ENCODE results near the gene SLC27A5. TPM values are rescaled to one million over a fixed set of nuclear protein-coding genes. Genes with fewer than 3 reads are reported as not detected.
"Not testable (repeated sequence)": the region's sequence is repeated elsewhere in the genome, so short reads cannot be mapped to it uniquely, and the experiment has no call there.

SLC27A5 gene
- total and polyA plus RNA-seq, 3 donors from 2014 or later = 29.1 to 63.6 (median 37.8) TPM

DNA sequence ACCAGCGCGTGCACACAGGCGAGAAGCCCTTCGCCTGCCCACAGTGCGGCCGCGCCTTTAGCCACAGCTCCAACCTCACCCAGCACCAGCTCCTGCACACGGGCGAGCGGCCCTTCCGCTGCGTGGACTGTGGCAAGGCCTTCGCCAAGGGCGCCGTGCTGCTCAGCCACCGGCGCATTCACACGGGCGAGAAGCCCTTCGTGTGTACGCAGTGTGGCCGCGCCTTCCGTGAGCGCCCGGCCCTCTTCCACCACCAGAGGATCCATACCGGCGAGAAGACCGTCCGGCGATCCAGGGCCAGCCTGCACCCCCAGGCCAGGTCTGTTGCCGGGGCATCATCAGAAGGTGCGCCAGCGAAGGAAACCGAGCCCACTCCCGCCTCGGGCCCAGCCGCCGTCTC lies 40.1 kb downstream of the SLC27A5 start:
- 88 to 96% methylated on average over 27 to 35 of the region's 39 CpGs for WGBS, 2 donors
- intact Hi-C loops (cut with DNase I; ENCODE audit: low total_unique reads) = no loop called here
- no peak overlapping the region for H3K4me3 ChIP-seq
- H3K27ac ChIP-seq = no peak overlapping the region
- TF ChIP-seq, protein P1, sequence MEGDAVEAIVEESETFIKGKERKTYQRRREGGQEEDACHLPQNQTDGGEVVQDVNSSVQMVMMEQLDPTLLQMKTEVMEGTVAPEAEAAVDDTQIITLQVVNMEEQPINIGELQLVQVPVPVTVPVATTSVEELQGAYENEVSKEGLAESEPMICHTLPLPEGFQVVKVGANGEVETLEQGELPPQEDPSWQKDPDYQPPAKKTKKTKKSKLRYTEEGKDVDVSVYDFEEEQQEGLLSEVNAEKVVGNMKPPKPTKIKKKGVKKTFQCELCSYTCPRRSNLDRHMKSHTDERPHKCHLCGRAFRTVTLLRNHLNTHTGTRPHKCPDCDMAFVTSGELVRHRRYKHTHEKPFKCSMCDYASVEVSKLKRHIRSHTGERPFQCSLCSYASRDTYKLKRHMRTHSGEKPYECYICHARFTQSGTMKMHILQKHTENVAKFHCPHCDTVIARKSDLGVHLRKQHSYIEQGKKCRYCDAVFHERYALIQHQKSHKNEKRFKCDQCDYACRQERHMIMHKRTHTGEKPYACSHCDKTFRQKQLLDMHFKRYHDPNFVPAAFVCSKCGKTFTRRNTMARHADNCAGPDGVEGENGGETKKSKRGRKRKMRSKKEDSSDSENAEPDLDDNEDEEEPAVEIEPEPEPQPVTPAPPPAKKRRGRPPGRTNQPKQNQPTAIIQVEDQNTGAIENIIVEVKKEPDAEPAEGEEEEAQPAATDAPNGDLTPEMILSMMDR (IDR thresholded peaks at IDR 0.05) = no peak
- TF ChIP-seq POLR2A (IDR thresholded peaks at IDR 0.05) = no peak
- DNase-seq = no peak
- H3K9me3 ChIP-seq = no peaks in the 10 kb centered on the region
- H3K4me1 ChIP-seq = peaks cover 15% of the 10 kb centered on the region
- no peaks in the 10 kb centered on the region for H3K27me3 ChIP-seq
- no peaks in the 10 kb centered on the region for H3K36me3 ChIP-seq (ENCODE audit: low read depth, missing control alignments)

DNA sequence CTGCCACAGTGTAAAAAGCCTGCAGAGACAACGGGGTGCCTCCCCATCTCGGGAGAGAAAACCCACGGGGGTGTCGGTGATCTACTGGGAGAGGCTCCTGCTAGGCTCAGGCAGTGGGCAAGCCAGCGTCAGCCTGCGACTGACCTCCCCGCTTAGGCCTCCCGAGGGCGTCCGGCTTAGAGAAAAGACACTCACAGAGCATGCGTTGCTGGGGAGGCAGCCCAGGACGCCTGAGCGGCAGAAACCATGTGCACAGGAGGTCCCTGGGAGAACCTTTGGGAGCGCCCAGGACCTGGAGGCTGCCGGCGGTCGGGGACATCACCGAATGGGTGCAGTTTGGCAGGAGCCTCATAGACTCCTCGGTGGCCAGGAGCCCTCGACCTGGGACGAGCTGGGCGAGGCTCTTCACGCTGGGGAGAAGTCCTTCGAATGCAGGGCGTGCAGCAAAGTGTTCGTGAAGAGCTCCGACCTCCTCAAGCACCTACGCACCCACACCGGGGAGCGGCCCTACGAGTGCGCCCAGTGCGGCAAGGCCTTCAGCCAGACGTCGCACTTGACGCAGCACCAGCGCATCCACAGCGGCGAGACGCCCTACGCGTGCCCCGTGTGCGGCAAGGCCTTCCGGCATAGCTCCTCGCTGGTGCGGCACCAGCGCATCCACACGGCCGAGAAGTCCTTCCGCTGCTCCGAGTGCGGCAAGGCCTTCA lies 40.8 kb downstream of the SLC27A5 start:
- H3K36me3 ChIP-seq (ENCODE audit: low read depth, missing control alignments); H3K4me3 ChIP-seq; intact Hi-C loops (cut with DNase I; ENCODE audit: low total_unique reads); H3K9me3 ChIP-seq; H3K27ac ChIP-seq; DNase-seq; H3K27me3 ChIP-seq: not testable (repeated sequence)
- 60 to 90% methylated on average over 7 to 27 of the region's 53 CpGs for WGBS, 2 donors
- H3K4me1 ChIP-seq = peaks cover 16% of the 10 kb centered on the region

DNA sequence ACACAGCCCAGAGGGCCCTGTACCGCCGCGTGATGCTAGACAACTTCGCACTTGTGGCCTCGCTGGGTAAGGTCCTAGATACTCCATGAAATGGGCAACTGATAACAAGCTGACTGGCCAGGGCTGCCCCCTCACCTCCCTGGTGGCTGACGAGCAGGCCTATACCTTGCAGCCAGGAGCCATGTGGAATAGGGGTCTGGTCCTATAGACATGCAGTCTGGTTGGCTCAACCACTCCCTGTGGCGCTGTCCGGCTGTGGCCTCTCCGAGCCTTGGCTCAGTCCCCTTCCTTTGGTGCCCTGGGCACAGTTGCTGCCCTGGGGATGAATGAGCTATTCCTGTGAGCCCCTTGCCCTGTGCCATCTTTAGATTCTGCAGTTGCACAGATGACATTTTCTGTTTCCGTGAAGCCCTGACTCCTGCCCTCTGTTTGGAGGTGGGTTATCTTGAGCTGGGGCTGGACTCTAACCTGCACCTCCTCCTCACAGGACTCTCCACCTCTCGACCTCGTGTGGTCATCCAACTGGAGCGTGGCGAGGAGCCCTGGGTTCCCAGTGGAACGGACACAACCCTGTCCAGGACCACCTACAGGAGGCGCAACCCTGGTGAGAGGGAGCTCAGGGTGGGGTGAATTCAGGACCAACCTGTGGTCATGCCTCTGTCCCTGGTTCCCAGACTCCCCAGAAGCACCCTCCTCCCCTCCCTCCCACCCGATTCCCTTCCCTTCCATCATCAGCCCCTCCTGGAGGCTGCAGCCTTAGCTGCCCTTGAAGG lies 42.4 kb downstream of the SLC27A5 start:
- no peak for DNase-seq
- H3K4me3 ChIP-seq = no peak overlapping the region
- H3K27ac ChIP-seq = no peak overlapping the region
- intact Hi-C loops (cut with DNase I; ENCODE audit: low total_unique reads) = no loop called here
- no peaks in the 10 kb centered on the region for H3K9me3 ChIP-seq
- no peaks in the 10 kb centered on the region for H3K27me3 ChIP-seq
- H3K4me1 ChIP-seq = peaks cover 9% of the 10 kb centered on the region
- H3K36me3 ChIP-seq (ENCODE audit: low read depth, missing control alignments) = no peaks in the 10 kb centered on the region
- TF ChIP-seq, protein P1 (IDR thresholded peaks at IDR 0.05) = no peak
- TF ChIP-seq POLR2A (IDR thresholded peaks at IDR 0.05) = no peak
- WGBS, 2 donors = 92 to 93% methylated on average over 12 to 17 of the region's 17 CpGs

DNA sequence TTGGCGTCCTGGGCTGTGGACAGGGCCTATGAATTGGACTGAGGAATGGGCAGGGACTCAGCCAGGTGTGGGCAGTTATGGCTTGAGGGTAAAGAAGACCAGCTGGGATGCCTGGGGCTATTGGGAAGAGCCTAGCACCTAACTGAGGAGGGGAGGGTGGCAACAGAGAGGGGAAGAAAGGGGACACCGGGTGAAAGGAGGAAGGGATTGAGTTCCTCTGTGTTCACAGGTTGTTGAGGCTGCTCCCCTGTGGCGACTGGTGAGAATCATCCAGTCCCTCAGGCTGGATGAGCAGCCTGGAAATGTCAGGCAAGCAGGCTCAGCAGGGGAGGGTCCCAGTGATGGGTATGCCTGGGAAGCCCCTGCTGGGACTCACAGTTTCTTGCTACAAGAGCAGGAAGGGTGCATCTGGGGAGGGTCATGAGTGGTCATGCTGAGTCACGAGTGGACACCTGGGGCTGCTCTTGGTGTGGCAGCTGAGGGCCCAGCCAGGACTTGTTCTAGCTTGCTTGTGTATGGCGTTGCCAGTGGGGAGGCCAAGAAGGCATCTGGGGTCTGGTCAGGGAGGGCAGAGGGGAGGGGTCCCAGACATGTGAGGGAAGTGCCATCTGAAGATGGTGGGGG lies 43.5 kb downstream of the SLC27A5 start:
- intact Hi-C loops (cut with DNase I; ENCODE audit: low total_unique reads) = no loop called here
- Histone ChIP-seq H3K36me3 (ENCODE audit: low read depth, missing control alignments) (no peaks in the 10 kb centered on the region), H3K4me1 (peaks cover 9% of the 10 kb centered on the region), H3K27ac (no peak overlapping the region), H3K4me3 (no peak overlapping the region), H3K27me3 (no peaks in the 10 kb centered on the region), H3K9me3 (no peaks in the 10 kb centered on the region)
- DNase-seq = no peak
- WGBS, 2 donors = 61% methylated on average over 5 of the region's 5 CpGs
- no peak for TF ChIP-seq POLR2A (IDR thresholded peaks at IDR 0.05)
- TF ChIP-seq, protein P1 (IDR thresholded peaks at IDR 0.05) = no peak

All from testis (tissue), 3 donors.